HS-27A (cell line): ENCODE results near the gene KLK3.
"Not testable (repeated sequence)": the region's sequence is repeated elsewhere in the genome, so short reads cannot be mapped to it uniquely, and the experiment has no call there.

Experiments
- DNase-seq: peaks from one replicate; pipeline ENCODE4 v3.0.0-alpha.2; 2012; ENCODE audit warnings: low read depth, missing footprints

Gene KLK3

DNA sequence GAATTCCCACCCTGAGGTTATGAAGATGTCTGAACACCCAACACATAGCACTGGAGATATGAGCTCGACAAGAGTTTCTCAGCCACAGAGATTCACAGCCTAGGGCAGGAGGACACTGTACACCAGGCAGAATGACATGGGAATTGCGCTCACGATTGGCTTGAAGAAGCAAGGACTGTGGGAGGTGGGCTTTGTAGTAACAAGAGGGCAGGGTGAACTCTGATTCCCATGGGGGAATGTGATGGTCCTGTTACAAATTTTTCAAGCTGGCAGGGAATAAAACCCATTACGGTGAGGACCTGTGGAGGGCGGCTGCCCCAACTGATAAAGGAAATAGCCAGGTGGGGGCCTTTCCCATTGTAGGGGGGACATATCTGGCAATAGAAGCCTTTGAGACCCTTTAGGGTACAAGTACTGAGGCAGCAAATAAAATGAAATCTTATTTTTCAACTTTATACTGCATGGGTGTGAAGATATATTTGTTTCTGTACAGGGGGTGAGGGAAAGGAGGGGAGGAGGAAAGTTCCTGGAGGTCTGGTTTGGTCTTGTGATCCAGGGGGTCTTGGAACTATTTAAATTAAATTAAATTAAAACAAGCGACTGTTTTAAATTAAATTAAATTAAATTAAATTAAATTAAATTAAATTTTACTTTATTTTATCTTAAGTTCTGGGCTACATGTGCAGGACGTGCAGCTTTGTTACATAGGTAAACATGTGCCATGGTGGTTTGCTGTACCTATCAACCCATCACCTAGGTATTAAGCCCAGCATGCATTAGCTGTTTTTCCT lies 7.0 kb downstream of the KLK3 start:
- no peak for DNase-seq

DNA sequence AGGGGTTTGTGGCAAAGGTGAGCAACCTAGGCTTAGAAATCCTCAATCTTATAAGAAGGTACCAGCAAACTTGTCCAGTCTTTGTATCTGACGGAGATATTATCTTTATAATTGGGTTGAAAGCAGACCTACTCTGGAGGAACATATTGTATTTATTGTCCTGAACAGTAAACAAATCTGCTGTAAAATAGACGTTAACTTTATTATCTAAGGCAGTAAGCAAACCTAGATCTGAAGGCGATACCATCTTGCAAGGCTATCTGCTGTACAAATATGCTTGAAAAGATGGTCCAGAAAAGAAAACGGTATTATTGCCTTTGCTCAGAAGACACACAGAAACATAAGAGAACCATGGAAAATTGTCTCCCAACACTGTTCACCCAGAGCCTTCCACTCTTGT lies 14.8 kb downstream of the KLK3 start:
- no peak for DNase-seq

DNA sequence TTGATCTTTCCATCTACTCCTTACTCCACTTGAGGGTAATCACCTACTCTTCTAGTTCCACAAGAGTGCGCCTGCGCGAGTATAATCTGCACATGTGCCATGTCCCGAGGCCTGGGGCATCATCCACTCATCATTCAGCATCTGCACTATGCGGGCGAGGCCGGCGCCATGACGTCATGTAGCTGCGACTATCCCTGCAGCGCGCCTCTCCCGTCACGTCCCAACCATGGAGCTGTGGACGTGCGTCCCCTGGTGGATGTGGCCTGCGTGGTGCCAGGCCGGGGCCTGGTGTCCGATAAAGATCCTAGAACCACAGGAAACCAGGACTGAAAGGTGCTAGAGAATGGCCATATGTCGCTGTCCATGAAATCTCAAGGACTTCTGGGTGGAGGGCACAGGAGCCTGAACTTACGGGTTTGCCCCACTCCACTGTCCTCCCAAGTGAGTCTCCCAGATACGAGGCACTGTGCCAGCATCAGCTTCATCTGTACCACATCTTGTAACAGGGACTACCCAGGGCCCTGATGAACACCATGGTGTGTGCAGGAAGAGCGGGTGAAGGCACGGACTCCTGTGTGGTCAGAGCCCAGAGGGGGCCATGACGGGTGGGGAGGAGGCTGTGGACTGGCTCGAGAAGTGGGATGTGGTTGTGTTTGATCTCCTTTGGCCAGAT lies 15.8 kb downstream of the KLK3 start:
- no peak for DNase-seq

DNA sequence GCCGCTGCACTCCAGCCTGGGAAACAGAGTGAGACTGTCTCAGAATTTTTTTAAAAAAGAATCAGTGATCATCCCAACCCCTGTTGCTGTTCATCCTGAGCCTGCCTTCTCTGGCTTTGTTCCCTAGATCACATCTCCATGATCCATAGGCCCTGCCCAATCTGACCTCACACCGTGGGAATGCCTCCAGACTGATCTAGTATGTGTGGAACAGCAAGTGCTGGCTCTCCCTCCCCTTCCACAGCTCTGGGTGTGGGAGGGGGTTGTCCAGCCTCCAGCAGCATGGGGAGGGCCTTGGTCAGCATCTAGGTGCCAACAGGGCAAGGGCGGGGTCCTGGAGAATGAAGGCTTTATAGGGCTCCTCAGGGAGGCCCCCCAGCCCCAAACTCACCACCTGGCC lies 18.3 kb downstream of the KLK3 start, which contains the start of gene KLK2:
TSS of gene KLK2 (plus strand) at position 384 of the 400 bp plus-strand sequence. CDS start 35 bp downstream, outside the sequence.
- DNase-seq = no peak

DNA sequence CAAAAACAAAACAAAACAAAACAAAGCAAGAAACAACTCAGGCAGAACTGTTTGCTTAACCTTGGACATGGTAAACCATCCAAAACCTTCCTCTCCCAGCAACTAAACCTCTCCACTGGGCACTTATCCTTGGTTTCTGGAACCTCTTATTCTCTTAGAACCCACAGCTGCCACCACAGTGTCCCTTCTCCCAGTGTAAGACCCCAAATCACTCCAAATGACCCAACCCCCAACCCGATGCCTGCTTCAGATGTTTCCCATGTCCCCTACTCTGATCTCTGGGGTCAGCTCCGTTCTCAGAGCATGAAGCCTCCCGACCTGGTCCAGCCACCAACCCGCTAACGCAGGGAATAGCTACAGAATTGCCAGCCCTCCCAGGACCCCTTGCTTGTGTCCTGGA lies 19.5 kb downstream of the KLK3 start:
- no peak for DNase-seq

DNA sequence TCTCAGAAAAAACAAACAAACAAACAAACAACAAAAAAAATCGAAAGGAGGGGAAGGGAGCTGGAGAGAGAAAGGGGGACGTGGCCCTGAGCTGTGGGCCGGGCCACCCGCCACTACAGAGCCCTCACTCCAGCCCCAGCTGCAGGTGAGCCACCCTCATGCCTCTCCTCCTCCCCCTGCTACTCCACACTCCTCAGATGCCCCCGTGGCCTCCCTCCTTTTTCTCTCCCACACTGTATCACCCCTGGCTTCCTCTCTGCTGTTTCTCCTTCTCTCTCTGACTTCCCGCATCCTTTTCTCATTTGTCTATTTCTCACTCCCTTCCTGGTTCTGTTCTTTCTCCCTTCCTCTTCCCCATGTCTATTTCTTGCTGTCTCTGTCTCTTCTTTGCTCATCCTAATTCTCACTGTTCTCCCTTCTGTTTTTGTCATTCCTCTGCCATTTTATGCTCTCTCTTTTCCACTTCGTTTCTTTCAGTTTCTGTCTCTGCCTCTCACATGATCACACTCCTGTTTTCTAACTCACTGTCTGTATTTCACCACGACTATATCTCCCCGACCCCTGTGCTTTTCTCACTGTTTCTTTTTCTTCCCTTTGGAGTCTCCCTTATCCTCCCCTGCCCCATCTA lies 21.2 kb downstream of the KLK3 start:
- DNase-seq = no peak

DNA sequence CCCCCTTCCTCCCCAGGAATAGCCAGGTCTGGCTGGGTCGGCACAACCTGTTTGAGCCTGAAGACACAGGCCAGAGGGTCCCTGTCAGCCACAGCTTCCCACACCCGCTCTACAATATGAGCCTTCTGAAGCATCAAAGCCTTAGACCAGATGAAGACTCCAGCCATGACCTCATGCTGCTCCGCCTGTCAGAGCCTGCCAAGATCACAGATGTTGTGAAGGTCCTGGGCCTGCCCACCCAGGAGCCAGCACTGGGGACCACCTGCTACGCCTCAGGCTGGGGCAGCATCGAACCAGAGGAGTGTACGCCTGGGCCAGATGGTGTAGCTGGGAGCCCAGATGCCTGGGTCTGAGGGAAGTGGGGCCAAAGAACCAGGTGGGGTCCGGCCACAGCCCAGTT lies 21.7 kb downstream of the KLK3 start:
- DNase-seq = no peak

DNA sequence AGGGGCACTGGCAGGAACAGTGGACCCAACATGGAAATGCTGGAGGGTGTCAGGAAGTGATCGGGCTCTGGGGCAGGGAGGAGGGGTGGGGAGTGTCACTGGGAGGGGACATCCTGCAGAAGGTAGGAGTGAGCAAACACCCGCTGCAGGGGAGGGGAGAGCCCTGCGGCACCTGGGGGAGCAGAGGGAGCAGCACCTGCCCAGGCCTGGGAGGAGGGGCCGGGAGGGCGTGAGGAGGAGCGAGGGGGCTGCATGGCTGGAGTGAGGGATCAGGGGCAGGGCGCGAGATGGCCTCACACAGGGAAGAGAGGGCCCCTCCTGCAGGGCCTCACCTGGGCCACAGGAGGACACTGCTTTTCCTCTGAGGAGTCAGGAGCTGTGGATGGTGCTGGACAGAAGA lies 22.6 kb downstream of the KLK3 start:
- DNase-seq = no peak

DNA sequence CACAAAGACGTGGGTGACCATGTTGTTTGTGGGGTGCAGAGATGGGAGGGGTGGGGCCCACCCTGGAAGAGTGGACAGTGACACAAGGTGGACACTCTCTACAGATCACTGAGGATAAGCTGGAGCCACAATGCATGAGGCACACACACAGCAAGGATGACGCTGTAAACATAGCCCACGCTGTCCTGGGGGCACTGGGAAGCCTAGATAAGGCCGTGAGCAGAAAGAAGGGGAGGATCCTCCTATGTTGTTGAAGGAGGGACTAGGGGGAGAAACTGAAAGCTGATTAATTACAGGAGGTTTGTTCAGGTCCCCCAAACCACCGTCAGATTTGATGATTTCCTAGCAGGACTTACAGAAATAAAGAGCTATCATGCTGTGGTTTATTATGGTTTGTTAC lies 24.1 kb downstream of the KLK3 start:
- DNase-seq = no peak

DNA sequence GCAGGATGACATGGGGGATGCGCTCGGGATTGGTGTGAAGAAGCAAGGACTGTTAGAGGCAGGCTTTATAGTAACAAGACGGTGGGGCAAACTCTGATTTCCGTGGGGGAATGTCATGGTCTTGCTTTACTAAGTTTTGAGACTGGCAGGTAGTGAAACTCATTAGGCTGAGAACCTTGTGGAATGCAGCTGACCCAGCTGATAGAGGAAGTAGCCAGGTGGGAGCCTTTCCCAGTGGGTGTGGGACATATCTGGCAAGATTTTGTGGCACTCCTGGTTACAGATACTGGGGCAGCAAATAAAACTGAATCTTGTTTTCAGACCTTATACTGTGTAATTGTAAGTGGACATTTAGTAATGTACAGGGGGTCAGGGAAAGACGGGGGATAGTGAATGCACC lies 25.5 kb downstream of the KLK3 start:
- no peak for DNase-seq

DNA sequence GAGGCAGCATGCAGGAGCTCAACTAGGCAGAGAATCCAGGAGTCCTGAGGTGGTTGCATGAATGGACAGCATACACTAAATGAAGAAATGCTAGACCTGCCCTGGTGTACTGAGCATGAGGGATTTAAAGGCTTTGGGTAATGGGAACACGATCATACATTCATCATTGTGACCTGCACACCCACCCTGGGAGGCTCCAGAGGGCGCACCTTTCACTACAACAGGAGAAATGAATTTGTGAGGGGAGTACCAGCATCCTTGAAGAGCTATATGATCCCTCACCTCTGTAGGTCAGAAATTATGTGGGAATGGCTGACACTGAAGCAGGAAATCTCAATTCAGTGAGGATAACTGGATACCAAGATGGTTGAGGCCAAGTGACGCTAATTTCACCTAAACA lies 27.5 kb downstream of the KLK3 start:
- DNase-seq = no peak

DNA sequence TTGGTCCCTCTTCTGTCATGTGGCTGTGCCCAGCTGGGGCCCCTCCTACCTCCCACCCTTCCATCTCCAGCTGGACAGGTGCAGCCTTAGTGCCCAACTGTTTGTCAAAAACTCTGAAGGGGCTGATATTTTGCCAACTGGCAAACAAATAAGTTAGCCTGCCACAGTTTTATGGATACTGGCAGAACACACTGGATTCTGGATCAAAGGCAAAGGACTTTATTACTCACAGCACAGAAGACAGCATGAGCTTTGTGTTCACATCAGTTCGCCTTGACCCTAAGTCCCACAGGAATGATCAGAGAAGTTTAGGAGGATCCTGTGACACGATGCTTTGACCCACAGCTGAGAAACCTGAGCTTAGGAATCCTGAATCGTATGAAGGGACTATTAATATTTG lies 34.9 kb downstream of the KLK3 start:
- DNase-seq = no peak

DNA sequence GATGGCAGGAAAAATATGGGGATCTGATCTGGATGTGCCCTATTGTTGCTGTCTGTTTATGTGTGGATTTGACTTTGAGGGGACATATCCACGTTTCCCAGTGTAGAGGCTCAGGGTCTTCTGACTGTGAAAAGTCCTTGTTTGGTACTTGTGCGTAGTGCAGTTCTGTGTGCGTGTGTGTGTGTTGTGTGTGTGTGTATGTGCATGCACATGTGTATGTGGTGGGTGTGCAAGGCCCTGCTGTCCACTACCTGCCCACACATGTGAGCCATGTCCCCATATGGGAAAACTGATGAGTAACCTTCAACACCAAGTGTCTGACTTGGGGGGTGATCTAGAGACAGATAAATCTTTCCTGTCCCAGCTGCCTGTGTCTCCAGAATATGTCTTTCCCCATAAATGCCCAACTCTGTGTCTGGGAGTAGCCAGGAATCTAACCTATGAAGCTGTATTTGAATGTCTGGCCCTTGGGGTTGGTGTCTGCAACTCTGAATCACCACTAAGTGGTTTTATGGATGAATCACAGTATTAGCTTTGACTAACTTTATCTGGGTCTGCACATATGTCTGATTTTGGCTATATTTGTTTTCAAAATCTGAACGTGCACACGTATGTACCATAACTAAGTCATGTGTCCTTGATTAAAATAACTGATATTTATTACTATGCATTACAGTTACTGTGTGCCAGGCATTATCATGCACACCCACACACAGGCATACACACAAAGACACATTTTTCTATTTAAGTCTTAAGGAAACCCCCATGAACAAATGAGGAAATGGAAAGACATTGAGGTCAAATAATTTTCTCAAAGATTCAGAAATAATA lies 35.9 kb downstream of the KLK3 start:
- no peak for DNase-seq

DNA sequence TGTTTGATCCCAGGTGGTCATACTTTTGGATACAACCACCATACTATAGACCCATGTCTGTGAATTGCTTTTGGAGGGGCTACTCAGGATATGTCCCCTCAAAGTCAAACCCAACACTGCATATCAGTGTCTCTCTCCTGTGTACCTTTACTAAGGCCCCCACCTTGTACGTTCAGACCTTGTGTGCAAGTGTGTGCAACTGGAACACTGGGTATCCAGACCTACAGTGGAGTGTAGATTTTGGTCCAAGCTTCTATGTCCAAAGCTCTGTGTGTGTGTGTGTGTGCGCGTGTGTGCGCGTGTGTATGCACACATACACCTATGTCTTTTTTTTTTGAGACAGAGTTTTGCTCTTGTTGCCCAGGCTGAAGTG lies 36.5 kb downstream of the KLK3 start:
- no peak for DNase-seq

DNA sequence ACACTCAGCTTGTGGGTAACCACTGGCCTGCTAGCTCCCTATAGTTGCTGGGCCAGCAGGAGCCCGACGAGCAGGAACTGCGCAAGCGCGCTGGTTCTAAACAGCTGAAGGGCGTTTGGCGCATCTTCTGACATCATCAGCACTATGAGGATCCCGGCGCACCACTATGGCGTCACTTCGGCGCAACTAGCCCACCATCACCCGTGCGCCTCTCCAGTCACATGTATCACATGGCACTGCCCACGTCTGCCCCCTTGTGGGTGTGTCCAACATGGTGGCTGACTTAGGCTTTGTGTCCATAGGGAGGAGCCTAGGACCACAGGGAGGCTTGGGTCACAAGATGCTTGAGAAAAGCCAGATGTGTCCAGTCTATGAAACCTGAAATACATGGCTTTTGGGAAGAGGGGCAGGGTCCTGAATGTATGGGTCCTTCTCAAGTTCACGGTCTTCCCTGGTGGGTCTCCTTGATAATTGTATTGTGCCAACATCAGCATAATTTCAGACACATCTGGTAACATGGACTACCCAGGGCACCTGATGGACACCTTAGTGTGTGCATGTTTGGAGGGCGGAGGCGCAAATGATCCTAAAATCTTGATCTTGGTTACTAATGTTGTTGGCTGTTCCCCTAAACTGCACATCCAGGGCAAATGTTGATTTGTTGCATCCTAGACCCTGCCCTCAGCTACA lies 38.5 kb downstream of the KLK3 start:
- no peak for DNase-seq

DNA sequence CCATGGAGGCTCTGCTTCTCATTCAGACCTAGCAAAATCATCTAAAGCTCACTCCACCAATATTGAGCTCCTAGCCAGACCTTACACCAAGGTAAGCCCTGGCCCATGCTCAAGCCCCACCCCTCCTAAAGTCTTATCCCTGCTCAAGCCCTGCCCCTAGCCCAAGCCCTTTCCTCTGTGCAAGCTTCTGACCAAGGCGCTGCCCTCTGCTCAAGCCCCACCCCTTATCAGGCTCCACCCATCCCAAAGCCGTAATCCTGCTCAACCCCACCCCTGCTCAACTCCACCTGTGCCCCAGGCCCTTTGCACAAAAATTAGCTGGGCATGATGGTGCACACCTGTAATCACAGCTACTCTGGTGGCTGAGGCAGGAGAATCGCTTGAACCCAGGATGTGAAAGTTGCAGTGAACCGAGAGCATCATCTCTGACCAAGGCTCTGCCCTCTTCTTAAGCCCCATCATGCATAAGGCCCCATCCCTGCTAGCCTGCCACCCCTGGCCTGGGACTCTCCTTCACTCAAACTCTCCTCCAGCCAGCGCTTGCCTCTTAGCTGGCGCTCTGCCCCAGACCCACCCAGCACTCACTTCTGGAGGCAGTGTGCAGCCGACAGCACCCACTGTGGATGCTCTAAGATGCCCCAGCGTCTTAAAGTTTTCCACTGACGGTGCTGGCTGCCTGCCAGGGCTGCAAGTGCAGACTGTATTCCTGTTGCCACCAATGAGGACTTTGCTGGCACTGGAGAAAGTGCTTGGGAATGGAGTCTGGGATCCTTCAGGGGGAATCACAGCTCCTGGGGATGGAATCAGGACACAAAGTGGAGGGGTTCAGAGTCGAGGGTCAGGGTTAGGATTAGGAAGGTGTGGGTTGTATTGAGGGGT lies 40.0 kb downstream of the KLK3 start:
- DNase-seq = no peak

DNA sequence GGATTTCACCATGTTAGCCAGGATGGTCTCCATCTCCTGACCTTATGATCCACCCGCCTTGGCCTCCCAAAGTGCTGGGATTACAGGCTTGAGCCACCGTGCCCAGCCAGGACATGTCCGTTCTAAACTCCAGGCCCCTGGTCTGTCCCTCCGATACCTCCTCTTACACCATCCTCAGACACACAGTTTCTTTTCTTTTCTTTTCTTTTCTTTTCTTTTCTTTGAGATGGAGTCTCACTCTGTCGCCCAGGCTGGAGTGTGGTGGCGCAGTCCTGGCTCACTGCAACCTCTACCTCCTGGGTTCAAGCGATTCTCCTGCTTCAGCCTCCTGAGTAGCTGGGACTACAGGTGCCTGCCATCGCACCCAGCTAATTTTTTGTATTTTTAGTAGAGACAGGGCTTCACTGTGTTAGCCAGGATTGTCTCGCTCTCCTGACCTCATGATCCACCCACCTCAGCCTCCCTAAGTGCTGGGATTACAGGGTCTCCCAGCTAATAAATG lies 41.4 kb downstream of the KLK3 start:
- not testable (repeated sequence) for DNase-seq

DNA sequence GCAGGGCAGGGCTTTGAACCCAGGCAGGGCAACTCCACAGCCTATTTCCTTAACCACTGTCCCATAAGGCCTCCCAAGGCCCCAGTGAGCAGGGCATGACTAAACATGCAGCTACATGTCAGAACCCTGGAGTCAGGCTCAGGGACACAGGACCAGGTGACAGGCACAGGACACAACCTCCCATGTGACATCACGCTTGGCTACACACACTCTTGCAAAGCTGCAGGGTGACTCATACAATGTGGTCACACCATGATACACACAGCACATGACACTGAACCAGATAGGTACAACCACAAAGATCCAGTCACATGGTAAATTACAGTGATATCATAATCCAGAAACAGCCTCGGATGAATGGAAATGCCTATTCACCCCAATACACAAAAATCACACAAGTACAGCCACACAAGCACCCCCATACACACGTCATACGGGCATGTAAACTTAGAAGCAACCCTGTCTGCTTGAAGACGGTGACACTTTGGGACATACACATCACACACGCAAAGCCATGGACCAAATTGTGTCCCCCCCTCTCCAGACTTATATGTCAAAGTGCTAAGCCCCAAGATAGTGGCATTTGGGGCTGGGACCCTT lies 42.0 kb downstream of the KLK3 start:
- no peak for DNase-seq

DNA sequence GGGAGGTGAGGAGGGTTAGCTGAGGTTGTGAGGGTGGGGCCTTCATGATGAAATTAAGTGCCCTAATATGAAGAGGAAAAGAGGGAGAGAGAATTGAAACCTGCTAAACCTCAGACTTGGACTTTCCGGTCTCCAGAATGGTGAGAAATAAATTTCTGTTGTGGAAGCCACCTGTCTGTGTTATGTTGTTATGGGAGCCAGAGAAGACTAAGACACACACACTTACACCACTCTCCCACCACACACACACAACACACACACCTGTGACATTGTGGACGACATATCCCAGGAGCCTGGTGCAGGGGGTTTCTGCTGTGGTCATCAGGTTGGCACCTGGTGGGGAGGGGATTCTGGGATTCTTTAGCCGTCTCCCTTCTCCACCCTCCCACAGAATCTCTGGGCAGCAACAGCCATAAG lies 42.5 kb downstream of the KLK3 start:
- no peak for DNase-seq

DNA sequence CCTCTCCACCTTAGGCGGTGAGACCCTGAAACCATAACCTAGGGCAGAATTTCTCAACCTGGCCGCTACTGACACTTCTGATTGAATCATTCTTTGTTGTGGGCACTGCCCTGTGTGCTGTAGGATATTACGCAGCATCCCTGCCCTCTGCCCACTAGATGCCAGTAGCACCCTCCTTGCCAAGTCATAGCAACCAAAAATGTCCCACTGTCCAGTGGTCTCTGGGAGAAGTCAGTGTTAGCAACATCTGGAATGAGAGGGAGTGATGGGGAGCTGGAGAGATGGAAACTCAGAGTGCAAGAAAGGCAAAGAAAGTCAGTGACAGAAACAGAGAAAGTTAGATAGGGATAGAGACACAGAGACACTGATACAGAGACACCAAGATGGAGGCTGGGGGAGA lies 42.9 kb downstream of the KLK3 start:
- no peak for DNase-seq
